GM18511 (cell line): ENCODE data around the gene MCM9.
A peak's percentile ranks its signal among the peaks of the same experiment; 100 is the strongest.

ENCODE experiments used
- ATAC-seq: cut with Tn5 transposase; IDR thresholded peaks from one replicate; pipeline ENCODE4 v1.9.1; 2021; ENCODE audit warnings: mild to moderate bottlenecking, moderate library complexity; ENCODE audit not compliant: unreplicated experiment

MCM9 gene

GRCh38 chr6:118934461-118935330 is at the start of gene MCM9:
Gene MCM9 (minus strand): TSS chr6:118935159. CDS start chr6:118931723, 3,436 bp downstream.
- peak; percentile 94 for ATAC-seq

GRCh38 chr6:118984342-118984741 is 49.4 kb upstream of the MCM9 start:
- peak; percentile 55 for ATAC-seq

- ATAC-seq: no peak
These were observed 47.6 kb upstream of the MCM9 start for GRCh38 chr6:118982575-118982911.

GRCh38 chr6:118981884-118982574 is 47.1 kb upstream of the MCM9 start:
- ATAC-seq: no peak

GRCh38 chr6:118980063-118980462 is 45.1 kb upstream of the MCM9 start:
- ATAC-seq: no peak

DNA sequence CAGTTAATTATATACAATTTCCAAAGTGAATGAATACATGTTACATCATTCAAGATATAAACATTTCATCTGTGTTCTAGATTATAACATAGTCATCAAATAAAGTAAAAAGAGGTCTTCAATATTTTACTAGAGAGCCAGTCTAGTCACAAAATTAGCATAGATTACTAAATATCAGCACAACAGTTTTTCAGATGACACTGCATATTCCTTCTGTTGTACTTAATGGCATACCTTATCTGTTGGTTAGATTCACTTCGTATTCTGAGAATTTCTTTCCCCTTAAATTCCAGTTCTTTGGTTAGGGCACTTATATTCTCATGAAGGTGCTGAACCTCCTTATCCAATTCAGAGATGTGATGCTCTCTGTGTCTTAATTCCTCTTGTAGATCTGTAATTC is 39.8 kb upstream of the MCM9 start:
- no peak for ATAC-seq

GRCh38 chr6:118971682-118972081 is 36.7 kb upstream of the MCM9 start:
- no peak for ATAC-seq

- no peak for ATAC-seq
These were observed 35.9 kb upstream of the MCM9 start for GRCh38 chr6:118970866-118971265.

GRCh38 chr6:118968416-118968815 is 33.5 kb upstream of the MCM9 start:
- ATAC-seq: no peak

DNA sequence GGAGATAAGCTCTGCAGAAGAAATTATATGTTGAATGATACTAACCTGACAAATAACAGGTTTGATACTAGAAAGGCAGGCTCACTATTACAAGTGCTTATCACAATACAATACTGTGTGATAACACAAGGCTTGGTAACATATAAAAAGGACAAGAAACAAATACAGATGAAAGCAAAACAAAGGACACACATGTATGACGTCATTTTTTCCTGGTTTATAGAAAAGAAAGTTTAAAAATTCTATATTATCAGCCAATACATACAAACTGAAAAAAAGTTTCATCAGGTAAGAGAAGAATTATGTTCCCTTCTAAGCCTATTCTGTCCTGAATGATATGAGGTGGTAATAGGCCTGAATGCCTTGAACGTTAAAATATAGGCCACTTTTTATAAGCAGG is 32.3 kb upstream of the MCM9 start:
- ATAC-seq: no peak

DNA sequence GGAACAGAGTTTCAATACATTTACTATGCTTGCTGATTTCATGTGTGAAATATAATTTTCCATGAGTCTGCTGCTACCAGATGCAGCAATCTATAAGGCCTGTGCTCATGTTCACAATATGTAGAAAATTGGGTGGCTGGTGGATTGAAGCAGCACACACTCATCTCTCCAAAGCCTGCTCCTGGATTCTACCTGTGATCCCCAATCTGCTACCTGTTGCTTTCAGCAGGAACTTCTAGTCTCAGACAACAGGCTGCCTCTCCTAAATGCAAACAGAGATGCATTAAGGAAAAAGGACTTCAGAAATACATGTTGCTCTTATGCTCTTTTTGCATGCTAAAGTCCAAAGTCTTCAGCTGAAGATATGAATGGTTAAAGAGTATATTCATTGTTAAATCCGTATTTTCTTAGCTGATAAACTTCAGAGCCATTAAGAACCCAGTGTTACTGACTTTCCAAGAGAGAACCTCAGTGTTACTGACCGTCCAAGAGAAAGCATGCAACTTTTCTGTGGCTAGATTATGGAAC is 30.9 kb upstream of the MCM9 start:
- ATAC-seq: no peak

DNA sequence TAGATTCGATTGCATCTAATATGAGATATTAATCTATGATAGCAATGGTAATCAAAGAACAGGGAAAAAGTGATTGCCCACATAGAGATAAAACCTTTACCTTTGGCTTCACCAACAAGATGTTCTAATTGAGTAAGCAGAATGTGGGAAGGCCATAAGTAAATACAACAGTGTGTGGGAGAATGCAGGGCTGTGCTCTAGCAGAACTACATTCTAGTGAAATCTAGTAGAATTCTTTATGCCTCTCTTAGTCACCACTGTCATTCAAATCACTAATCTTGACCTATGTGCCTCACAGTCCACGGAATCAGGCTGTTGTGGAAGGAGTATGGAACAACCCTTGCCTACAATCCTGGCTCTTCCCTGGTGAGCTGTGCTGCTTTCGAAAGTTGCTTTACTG is 30.4 kb upstream of the MCM9 start:
- no peak for ATAC-seq

DNA sequence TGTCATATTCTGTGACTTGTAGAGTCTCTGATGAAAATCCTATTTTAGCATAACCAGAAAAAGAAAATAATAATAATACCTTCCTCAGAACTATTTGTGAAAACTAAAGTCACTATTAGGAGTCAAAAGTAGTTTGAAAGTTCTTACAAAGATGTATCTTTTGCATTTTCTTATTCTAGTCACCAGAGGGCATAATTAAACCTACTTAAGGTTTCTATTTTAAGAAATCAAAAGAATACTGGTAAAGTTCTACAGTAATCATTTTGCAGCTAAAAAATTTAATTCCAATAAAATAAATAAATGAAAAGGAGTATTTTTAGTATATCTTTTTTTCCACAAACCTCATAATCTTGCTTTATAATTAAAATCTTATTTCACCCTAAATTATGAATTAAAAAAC is 28.0 kb upstream of the MCM9 start:
- ATAC-seq: no peak

DNA sequence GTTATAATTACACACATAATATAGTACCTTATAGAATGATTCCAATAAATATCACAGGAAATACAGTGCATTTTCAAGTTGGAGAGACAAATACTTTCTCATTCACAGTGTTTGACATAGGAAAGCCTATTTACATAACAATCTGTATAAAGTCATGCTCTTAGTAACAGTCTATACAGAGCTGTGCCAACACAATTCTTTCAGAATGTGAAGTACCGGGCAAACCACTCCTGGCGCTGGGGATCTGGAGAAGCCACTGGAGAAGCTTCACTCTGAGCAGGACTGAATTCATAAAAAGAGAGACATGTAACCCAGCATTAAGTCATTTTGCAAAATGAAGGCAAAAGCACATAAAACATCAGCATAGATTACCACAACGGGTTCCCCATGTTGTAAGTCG is 24.9 kb upstream of the MCM9 start:
- no peak for ATAC-seq

DNA sequence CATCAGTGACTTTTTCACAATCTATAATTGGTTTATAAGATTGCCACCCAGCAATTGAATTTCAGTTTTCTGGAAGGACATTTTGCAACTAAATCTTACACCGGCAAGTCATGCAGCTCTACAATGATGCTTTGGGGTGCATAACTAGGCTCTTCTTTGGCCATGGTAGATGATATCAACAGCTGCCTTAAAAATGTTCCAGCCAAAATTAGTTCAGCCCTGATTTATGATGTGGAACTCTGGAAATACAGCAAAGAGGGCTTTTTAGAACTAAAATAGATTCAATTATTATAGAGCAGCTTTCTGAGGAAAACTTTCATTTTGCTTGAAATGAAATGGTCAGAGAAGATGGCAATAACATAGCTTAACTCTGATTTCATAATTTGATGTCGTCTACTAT is 18.4 kb upstream of the MCM9 start:
- no peak for ATAC-seq

DNA sequence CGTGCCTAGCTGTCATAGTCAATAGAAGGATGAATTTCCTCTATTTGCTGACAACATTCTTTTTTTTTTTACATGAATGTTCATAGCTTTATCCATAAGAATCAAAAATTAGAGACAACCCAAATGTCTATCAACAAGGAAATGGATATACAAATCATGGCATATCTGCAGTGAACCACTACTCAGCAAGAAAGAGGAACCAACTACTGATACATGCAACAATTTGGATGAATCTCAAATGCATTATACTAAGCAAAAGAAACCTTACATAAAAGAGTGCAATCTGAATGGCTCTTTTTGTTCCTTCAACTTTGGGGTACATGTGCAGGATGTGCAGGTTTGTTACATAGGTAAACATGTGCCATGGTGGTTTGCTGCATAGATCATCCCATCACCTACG is 17.7 kb upstream of the MCM9 start:
- ATAC-seq: no peak

DNA sequence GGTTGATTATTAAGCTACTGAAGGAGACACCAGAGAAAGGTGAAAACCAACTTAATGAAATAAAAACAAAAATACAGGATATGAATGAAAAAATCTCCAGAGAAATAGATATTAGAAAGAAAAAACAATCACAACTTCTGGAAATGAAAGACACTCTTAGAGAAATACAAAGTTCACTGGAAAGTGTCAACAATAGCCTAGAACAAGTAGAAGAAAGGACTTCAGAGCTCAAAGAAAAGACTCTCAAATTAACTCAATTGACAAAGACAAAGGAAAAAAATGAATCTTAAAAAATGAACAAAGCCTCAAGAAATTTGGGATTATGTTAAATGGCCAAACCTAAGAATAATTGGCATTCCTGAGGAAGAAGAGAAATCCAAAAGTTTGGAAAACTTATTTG is 10.3 kb upstream of the MCM9 start:
- ATAC-seq: no peak

- no peak for ATAC-seq
These were observed 5.8 kb upstream of the MCM9 start for GRCh38 chr6:118940770-118941169.

DNA sequence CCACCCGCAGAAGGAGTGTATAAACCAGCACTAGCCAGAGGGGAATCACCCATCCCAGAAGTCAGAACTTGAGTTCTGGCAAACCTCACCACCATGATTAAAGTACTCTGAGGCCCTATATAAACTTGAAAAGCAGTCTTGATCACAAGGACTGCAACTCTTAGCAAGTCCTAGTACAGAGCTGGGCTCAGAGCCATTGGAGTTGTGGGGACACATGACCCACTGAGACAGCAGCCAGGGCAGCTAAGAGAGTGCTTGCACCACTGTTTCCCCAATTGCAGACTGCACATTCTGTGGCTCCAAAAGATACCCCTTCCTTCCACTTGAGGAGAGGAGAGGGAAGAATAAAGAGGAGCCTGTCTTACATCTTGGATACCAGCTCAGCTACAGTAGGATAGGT is 4.7 kb upstream of the MCM9 start:
- ATAC-seq: no peak

DNA sequence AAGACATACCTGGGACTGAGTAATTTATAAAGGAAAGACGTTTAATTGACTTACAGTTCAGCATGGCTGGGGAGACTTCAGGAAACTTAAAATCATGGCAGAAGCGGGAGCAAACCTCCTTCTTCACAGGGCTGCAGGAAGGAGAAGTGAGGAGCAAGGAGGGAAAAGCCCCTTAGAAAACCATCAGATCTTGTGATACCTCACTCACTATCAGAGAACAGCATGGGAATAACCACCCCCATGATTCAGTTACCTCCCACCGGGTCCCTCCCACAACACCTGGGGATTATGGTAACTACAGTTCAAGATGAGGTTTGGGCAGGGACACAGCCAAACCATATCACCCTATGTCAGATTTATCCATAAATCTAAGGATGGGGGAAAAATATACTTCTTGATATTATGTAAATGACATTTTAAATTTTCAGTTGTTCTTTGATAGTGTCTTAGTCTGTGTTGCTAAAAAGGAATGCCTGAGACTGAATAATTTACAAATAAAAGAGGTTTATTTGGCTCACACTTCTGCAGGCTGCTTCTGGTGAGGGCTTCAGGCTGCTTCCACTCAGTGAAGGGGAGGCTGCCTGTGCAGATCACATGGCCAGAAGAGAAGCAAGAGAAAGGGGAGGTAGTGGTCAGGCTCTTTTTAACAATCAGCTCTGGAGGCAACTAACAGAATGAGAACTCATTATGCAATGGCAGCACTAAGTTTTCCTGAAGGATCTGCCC is 1.2 kb upstream of the MCM9 start:
- no peak for ATAC-seq

DNA sequence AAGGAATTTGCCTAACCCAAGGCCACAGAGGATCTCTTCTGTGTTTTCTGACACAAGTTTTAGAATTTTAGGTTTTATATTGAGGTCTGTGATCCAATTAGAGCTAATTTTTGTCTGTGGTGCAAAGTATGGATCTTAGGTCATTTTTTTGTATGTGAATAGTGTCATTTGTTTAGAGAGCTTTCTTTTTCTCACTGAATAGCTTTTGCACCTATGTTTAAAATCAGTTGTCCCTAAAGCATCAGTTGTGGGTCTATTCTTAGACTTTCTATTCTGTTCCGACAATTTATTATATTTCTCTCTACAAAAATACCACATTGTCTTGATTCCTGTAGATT is 341 bp upstream of the MCM9 start:
- ATAC-seq: peak; percentile 10
